Measurements from ENCODE around the gene IQCH. TPM values are rescaled to one million over a fixed set of nuclear protein-coding genes. Genes with fewer than 3 reads are reported as not detected.

The IQCH gene
- total RNA-seq, 2 experiments from 2014 or later, result 1.2 to 1.7 TPM

DNA sequence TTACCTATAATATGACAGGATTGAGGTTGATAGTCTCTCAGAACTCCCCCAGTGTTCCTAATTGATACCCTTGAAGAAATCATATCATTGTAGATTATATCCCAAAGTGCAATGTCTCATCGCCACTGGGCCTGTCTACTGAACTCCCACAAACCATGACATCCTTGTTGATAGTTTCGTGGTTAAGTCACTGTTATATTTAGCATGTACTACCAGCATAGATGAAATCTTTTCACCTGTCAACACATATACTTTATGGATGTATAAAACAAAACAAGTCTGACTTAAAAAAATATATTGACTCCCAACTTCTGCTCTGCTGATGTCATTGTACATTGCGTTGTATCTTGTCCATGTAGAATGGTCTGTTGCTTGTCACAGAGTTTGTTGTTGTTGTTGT is 128.1 kb downstream of the IQCH start:
- no peaks in the 10 kb centered on the region for H3K9me3 Mint-ChIP-seq
- H3K4me1 Mint-ChIP-seq (ENCODE audit: low read depth), result no peaks in the 10 kb centered on the region
- TF ChIP-seq, protein P1, sequence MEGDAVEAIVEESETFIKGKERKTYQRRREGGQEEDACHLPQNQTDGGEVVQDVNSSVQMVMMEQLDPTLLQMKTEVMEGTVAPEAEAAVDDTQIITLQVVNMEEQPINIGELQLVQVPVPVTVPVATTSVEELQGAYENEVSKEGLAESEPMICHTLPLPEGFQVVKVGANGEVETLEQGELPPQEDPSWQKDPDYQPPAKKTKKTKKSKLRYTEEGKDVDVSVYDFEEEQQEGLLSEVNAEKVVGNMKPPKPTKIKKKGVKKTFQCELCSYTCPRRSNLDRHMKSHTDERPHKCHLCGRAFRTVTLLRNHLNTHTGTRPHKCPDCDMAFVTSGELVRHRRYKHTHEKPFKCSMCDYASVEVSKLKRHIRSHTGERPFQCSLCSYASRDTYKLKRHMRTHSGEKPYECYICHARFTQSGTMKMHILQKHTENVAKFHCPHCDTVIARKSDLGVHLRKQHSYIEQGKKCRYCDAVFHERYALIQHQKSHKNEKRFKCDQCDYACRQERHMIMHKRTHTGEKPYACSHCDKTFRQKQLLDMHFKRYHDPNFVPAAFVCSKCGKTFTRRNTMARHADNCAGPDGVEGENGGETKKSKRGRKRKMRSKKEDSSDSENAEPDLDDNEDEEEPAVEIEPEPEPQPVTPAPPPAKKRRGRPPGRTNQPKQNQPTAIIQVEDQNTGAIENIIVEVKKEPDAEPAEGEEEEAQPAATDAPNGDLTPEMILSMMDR (IDR thresholded peaks at IDR 0.05), result no peak
- ChIA-PET CTCF (no interaction called here), POLR2A (no interaction called here)
- DNase-seq, result no peak
- no peak overlapping the region for H3K4me3 Mint-ChIP-seq
- H3K27ac Mint-ChIP-seq, result no peak overlapping the region
- no peaks in the 10 kb centered on the region for H3K36me3 Mint-ChIP-seq (ENCODE audit: low read depth)
- H3K27me3 Mint-ChIP-seq, result peaks cover 6% of the 10 kb centered on the region
- intact Hi-C loops (cut with micrococcal nuclease), result no loop called here
- no peak for ATAC-seq

- TF ChIP-seq, protein P1 (IDR thresholded peaks at IDR 0.05), result no peak
- Mint-ChIP-seq H3K9me3 (no peaks in the 10 kb centered on the region), H3K36me3 (ENCODE audit: low read depth) (no peaks in the 10 kb centered on the region), H3K4me1 (ENCODE audit: low read depth) (no peaks in the 10 kb centered on the region), H3K4me3 (no peak overlapping the region), H3K27ac (no peak overlapping the region), H3K27me3 (peaks cover 9% of the 10 kb centered on the region)
- ChIA-PET POLR2A (no interaction called here), CTCF (no interaction called here)
- ATAC-seq, result no peak
- DNase-seq, result no peak
- intact Hi-C loops (cut with micrococcal nuclease), result no loop called here
Observed at GRCh38 chr15:67383899-67384298, 129.3 kb downstream of the IQCH start.

DNA sequence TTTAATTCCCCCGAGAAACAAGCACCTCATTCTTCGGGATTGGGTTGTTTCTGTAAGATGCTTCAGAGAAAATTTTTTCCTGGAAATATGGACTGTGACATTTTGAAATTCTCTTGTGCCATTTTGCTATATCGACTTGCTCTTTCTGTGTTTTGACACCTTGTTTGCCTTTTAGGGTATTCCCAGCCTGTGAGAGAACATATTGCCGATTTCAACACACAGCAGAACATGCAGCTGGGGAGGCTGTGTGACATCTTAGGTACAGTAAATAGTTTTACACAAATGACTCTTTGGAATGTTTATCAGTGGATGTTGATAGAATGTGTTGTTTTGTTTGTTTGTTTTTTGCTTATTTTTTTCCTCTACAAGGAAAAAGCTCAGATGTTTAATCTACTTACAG is 130.2 kb downstream of the IQCH start:
- intact Hi-C loops (cut with micrococcal nuclease), result no loop called here
- no peak overlapping the region for H3K4me3 Mint-ChIP-seq
- POLR2A ChIA-PET, result no interaction called here
- DNase-seq (no peak), ATAC-seq (no peak)
- no peaks in the 10 kb centered on the region for H3K9me3 Mint-ChIP-seq
- CTCF ChIA-PET, result interaction anchor here (1.6 kb wide), 1 partner anchor 72 kb away, joined by 3 read pairs; no protein-coding TSS in a partner anchor
- H3K27ac Mint-ChIP-seq, result no peak overlapping the region
- peaks cover 9% of the 10 kb centered on the region for H3K27me3 Mint-ChIP-seq
- TF ChIP-seq, protein P1 (IDR thresholded peaks at IDR 0.05), result no peak
- H3K4me1 Mint-ChIP-seq (ENCODE audit: low read depth), result no peaks in the 10 kb centered on the region
- no peaks in the 10 kb centered on the region for H3K36me3 Mint-ChIP-seq (ENCODE audit: low read depth)

- H3K27me3 Mint-ChIP-seq, result peaks cover 9% of the 10 kb centered on the region
- H3K36me3 Mint-ChIP-seq (ENCODE audit: low read depth), result no peaks in the 10 kb centered on the region
- H3K4me1 Mint-ChIP-seq (ENCODE audit: low read depth), result no peaks in the 10 kb centered on the region
- intact Hi-C loops (cut with micrococcal nuclease), result no loop called here
- POLR2A ChIA-PET, result no interaction called here
- H3K9me3 Mint-ChIP-seq, result no peaks in the 10 kb centered on the region
- CTCF ChIA-PET, result interaction anchor here (1.6 kb wide), 1 partner anchor 71 kb away, joined by 3 read pairs; no protein-coding TSS in a partner anchor
- DNase-seq, result no peak
- no peak for ATAC-seq
- H3K27ac Mint-ChIP-seq, result no peak overlapping the region
- H3K4me3 Mint-ChIP-seq, result no peak overlapping the region
- TF ChIP-seq, protein P1 (IDR thresholded peaks at IDR 0.05), result no peak
Observed at GRCh38 chr15:67385971-67386370, 131.4 kb downstream of the IQCH start.

DNA sequence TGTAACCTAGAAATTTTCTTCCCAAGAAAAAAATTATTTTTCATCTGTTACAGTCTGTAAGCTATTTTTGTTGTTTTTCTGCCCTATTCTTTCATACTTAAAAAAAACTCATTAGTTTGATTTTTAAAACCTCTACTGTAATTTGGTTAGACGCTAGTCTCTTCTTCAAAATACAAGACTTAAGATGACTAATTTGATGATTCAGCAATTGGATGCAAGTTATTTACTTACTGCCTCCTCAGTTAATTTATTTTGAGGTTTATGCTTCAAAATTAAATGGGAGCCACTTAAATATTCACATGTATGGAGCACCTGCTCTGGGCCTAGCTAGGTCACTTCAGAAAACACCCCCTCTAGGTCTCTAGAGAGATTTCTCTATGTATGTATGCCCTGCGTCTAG is 132.4 kb downstream of the IQCH start:
- no peak overlapping the region for H3K4me3 Mint-ChIP-seq
- peaks cover 9% of the 10 kb centered on the region for H3K27me3 Mint-ChIP-seq
- H3K9me3 Mint-ChIP-seq, result no peaks in the 10 kb centered on the region
- intact Hi-C loops (cut with micrococcal nuclease), result no loop called here
- TF ChIP-seq, protein P1 (IDR thresholded peaks at IDR 0.05), result no peak
- ChIA-PET CTCF (no interaction called here), POLR2A (interaction anchor here (1.0 kb wide), 1 partner anchor 393 kb away, joined by 3 read pairs; no protein-coding TSS in a partner anchor)
- H3K27ac Mint-ChIP-seq, result no peak overlapping the region
- DNase-seq, result no peak
- no peaks in the 10 kb centered on the region for H3K36me3 Mint-ChIP-seq (ENCODE audit: low read depth)
- H3K4me1 Mint-ChIP-seq (ENCODE audit: low read depth), result no peaks in the 10 kb centered on the region
- no peak for ATAC-seq
